H1 (cell line): ENCODE data around the gene CHTF18. TPM values are rescaled to one million over a fixed set of nuclear protein-coding genes. Genes with fewer than 3 reads are reported as not detected.
"Not testable (repeated sequence)": the region's sequence is repeated elsewhere in the genome, so short reads cannot be mapped to it uniquely, and the experiment has no call there.

Experiments used
- CTCF ChIA-PET: fragments of 300-600 bp; sonication (Branson Sonifier 250); formaldehyde crosslinking; loops from one replicate; lab custom pipeline; 2021; ENCODE audit not compliant: partially characterized antibody; lab: Charles Lee
- POLR2A ChIA-PET: fragments of 300-600 bp; sonication (Branson Sonifier 250); formaldehyde crosslinking; loops from one replicate; lab custom pipeline; 2021; ENCODE audit warnings: inconsistent platforms; ENCODE audit not compliant: partially characterized antibody; lab: Charles Lee
- DNase-seq, 2 experiments: peaks; one replicate each; pipeline versions ENCODE4 v3.0.0 to v3.0.0-alpha.2; 2010 to 2022; ENCODE audit warnings: low spot score in 2 of 2, low read depth in 1 of 2, mixed read lengths in 1 of 2
- FAIRE-seq: peaks from 2 replicates; lab custom pipeline; 2011; peaks lifted over from hg19 to GRCh38; lab: Jason Lieb, UNC
- H2AFZ ChIP-seq: 2 replicates; pipeline ENCODE4 v1.8.1; 2012; ENCODE audit warnings: low read length, inconsistent platforms
- H2AK5ac ChIP-seq: 2 replicates; pipeline ENCODE4 v1.6.1; 2013; ENCODE audit warnings: low read depth, low read length
- H2BK120ac ChIP-seq: replicated peaks from 2 replicates; pipeline ENCODE3; 2013; ENCODE audit warnings: low read depth, low read length, inconsistent platforms
- H2BK12ac ChIP-seq: 2 replicates; pipeline ENCODE4 v1.6.1; 2013; ENCODE audit warnings: low read depth, low read length
- H2BK15ac ChIP-seq: 2 replicates; pipeline ENCODE4 v1.6.1; 2013; ENCODE audit warnings: low read length
- H2BK20ac ChIP-seq: 2 replicates; pipeline ENCODE4 v1.6.1; 2013; ENCODE audit warnings: low read length
- H2BK5ac ChIP-seq: 2 replicates; pipeline ENCODE4 v1.6.1; 2013; ENCODE audit warnings: low read depth, low read length
- H3K14ac ChIP-seq: 2 replicates; pipeline ENCODE4 v1.6.1; 2013; ENCODE audit warnings: inconsistent platforms; ENCODE audit not compliant: insufficient read length
- H3K18ac ChIP-seq: 2 replicates; pipeline ENCODE4 v1.6.1; 2013; ENCODE audit warnings: low read length; ENCODE audit errors: extremely low read depth
- H3K23ac ChIP-seq: 2 replicates; pipeline ENCODE4 v1.6.1; 2013; ENCODE audit warnings: inconsistent platforms; ENCODE audit not compliant: insufficient read length
- H3K23me2 ChIP-seq: 2 replicates; pipeline ENCODE4 v1.6.1; 2013; ENCODE audit warnings: low read depth, low read length
- H3K27ac ChIP-seq: 2 replicates; pipeline ENCODE4 v1.6.1; 2011; ENCODE audit warnings: low read depth, low read length, inconsistent platforms
- H3K27me3 ChIP-seq, 4 experiments: replicated peaks in 1 of 4; 1 replicate in 1 of 4; 2 replicates in 3 of 4; pipeline versions ENCODE4 v1.6.1 to v1.8.1; 2011 to 2013; ENCODE audit warnings: low read length in 3 of 4, mild to moderate bottlenecking in 3 of 4, inconsistent platforms in 2 of 4, mixed read lengths in 2 of 4, moderate library complexity in 1 of 4; ENCODE audit not compliant: control insufficient read depth in 3 of 4, insufficient read depth in 3 of 4; ENCODE audit errors: extremely low read depth in 1 of 4
- H3K36me3 ChIP-seq, 4 experiments: 2 replicates each; pipeline versions ENCODE4 v1.6.1 to v1.8.1; 2011 to 2013; ENCODE audit warnings: mild to moderate bottlenecking in 4 of 4, low read length in 3 of 4, moderate library complexity in 2 of 4, control low read depth in 1 of 4, inconsistent platforms in 1 of 4; ENCODE audit not compliant: insufficient read depth in 4 of 4, control insufficient read depth in 2 of 4
- H3K4ac ChIP-seq: replicated peaks from 2 replicates; pipeline ENCODE3; 2013; ENCODE audit warnings: low read length, low read depth, mixed read lengths, inconsistent platforms; ENCODE audit not compliant: insufficient read length
- H3K4me1 ChIP-seq, 4 experiments: replicated peaks in 1 of 4; 1 replicate in 1 of 4; 2 replicates in 3 of 4; pipeline versions ENCODE4 v1.6.1 to v1.8.1; 2011 to 2013; ENCODE audit warnings: low read length in 3 of 4, inconsistent platforms in 2 of 4, mixed read lengths in 1 of 4; ENCODE audit not compliant: insufficient read depth in 4 of 4, control insufficient read depth in 3 of 4
- H3K4me2 ChIP-seq, 2 experiments: 2 replicates each; pipeline versions ENCODE4 v1.6.1 to v1.8.1; 2011 to 2013; ENCODE audit warnings: low read depth in 2 of 2, low read length in 2 of 2, control low read depth in 1 of 2, inconsistent platforms in 1 of 2, mild to moderate bottlenecking in 1 of 2; ENCODE audit not compliant: insufficient read depth in 1 of 2
- H3K4me3 ChIP-seq, 4 experiments: fragments of 200-600, 300-600 bp in 1 of 4; sonication (generic), shearing (Covaris generic), sonication (Bioruptor Twin) in 1 of 4; 2 replicates each; pipeline versions ENCODE4 v1.5.1 to v1.8.1; 2011 to 2016; ENCODE audit warnings: low read length in 4 of 4, low read depth in 3 of 4, control low read depth in 2 of 4, inconsistent platforms in 2 of 4, mild to moderate bottlenecking in 2 of 4, mixed read lengths in 1 of 4, moderate library complexity in 1 of 4; ENCODE audit not compliant: insufficient read depth in 2 of 4; ENCODE audit errors: extremely low read depth in 1 of 4
- H3K56ac ChIP-seq: replicated peaks from 2 replicates; pipeline ENCODE3; 2013; ENCODE audit warnings: low read depth, mild to moderate bottlenecking, mixed read lengths, low read length, inconsistent platforms; ENCODE audit not compliant: insufficient read length
- H3K79me1 ChIP-seq: 2 replicates; pipeline ENCODE4 v1.6.1; 2013; ENCODE audit warnings: low read depth, low read length, control low read depth
- H3K79me2 ChIP-seq, 2 experiments: 2 replicates each; pipeline versions ENCODE4 v1.6.1 to v1.8.1; 2012 to 2013; ENCODE audit warnings: low read length in 2 of 2, mild to moderate bottlenecking in 2 of 2, inconsistent platforms in 1 of 2; ENCODE audit not compliant: insufficient read depth in 2 of 2, control insufficient read depth in 1 of 2
- H3K9ac ChIP-seq, 4 experiments: replicated peaks in 1 of 4; 1 replicate in 1 of 4; 2 replicates in 3 of 4; pipeline versions ENCODE4 v1.6.1 to v1.8.1; 2011 to 2013; ENCODE audit warnings: low read depth in 3 of 4, low read length in 3 of 4, control low read depth in 2 of 4, mild to moderate bottlenecking in 2 of 4, moderate library complexity in 2 of 4, inconsistent platforms in 1 of 4; ENCODE audit errors: extremely low read depth in 1 of 4
- H3K9me3 ChIP-seq, 2 experiments: 2 replicates each; pipeline versions ENCODE4 v1.6.1 to v1.8.1; 2012 to 2013; ENCODE audit warnings: mild to moderate bottlenecking in 2 of 2, moderate library complexity in 2 of 2, control low read depth in 1 of 2, inconsistent platforms in 1 of 2, low read depth in 1 of 2, low read length in 1 of 2, mixed read lengths in 1 of 2; ENCODE audit not compliant: insufficient read depth in 2 of 2
- H4K20me1 ChIP-seq, 2 experiments: replicated peaks in 1 of 2; 2 replicates each; pipeline versions ENCODE3 to v1.8.1; 2011 to 2013; ENCODE audit warnings: inconsistent platforms in 2 of 2, low read length in 2 of 2, mild to moderate bottlenecking in 1 of 2; ENCODE audit not compliant: insufficient read depth in 2 of 2, control insufficient read depth in 1 of 2
- H4K5ac ChIP-seq: 2 replicates; pipeline ENCODE4 v1.6.1; 2013; ENCODE audit warnings: low read length, low read depth, mixed read lengths, inconsistent platforms; ENCODE audit not compliant: insufficient read length
- H4K8ac ChIP-seq: 2 replicates; pipeline ENCODE4 v1.8.0; 2013; ENCODE audit warnings: mild to moderate bottlenecking, moderate library complexity, low read length, inconsistent platforms; ENCODE audit not compliant: insufficient read depth; ENCODE audit errors: extremely low read depth
- H4K91ac ChIP-seq: replicated peaks from 2 replicates; pipeline ENCODE3; 2013; ENCODE audit warnings: low read length, mixed read lengths, inconsistent platforms; ENCODE audit not compliant: insufficient read length
- WGBS, 2 experiments: shearing (Covaris generic) in 1 of 2; methylation state at CpG; one replicate each; pipeline versions ENCODE4 v1.1.6 to v1.1.7; 2013 to 2015; ENCODE audit warnings: low lambda C conversion rate in 2 of 2, mixed read lengths in 2 of 2, inconsistent platforms in 1 of 2, low coverage in 1 of 2, missing lambda C conversion rate in 1 of 2; ENCODE audit not compliant: insufficient replicate concordance in 2 of 2, insufficient coverage in 1 of 2, insufficient read length in 1 of 2; ENCODE audit errors: extremely low coverage in 1 of 2, missing lambda C conversion rate in 1 of 2; 5-methylcytosine and 5-hydroxymethylcytosine counted together
- polyA plus RNA-seq, 7 experiments: library from polyadenylated mRNA; depleted of rRNA in 3 of 7; stranded (reverse) in 5 of 7; unstranded in 2 of 7; fragments of >200 nt in 5 of 7; fragments of 200-250 nt in 2 of 7; gene quantifications; 1 replicate in 5 of 7; 2 replicates in 1 of 7; 4 replicates in 1 of 7; pipeline versions ENCODE4 v1.2.1 to v1.2.3, GENCODE V29; 2011 to 2013; ENCODE audit warnings: missing spikeins in 2 of 7, mixed read lengths in 2 of 7
- total RNA-seq: library from RNA; stranded (reverse); fragmentation: NEBNext Ultra II Directional; extraction: Animal tissue kit (Norgen Biotek cat#: 25700); gene quantifications from 2 replicates; pipeline ENCODE4 v1.2.1, GENCODE V29; 2021

Gene CHTF18
- total and polyA plus RNA-seq, 2 of the 8 experiments (the other 6 are each of a cell fraction or from before 2014, with no cell fraction given): 75.3 to 104 TPM

GRCh38 chr16:836822-837221, 48.4 kb downstream of the CHTF18 start:
- H2BK12ac ChIP-seq, H3K56ac ChIP-seq, H3K23ac ChIP-seq, H4K20me1 ChIP-seq, H3K4me2 ChIP-seq, H3K27ac ChIP-seq, H2BK15ac ChIP-seq, POLR2A ChIA-PET, H2BK120ac ChIP-seq, H3K18ac ChIP-seq, CTCF ChIA-PET, H2BK20ac ChIP-seq, H3K27me3 ChIP-seq, H4K8ac ChIP-seq, DNase-seq, H4K91ac ChIP-seq, H3K36me3 ChIP-seq, H2BK5ac ChIP-seq, H3K4me1 ChIP-seq, H3K14ac ChIP-seq, H3K9ac ChIP-seq, H3K79me1 ChIP-seq, H3K79me2 ChIP-seq, H3K23me2 ChIP-seq, H2AK5ac ChIP-seq, H3K4me3 ChIP-seq, H3K4ac ChIP-seq, H2AFZ ChIP-seq, H4K5ac ChIP-seq, FAIRE-seq: not testable (repeated sequence)
- 89% methylated on average over 3 of the region's 3 CpGs; no CpG with 5 or more reads in 1 of the 2 experiments for WGBS, 2 experiments
- H3K9me3 ChIP-seq: peaks cover 15 to 54% of the 10 kb centered on the region in 2 experiments; a peak in 3 of 4 replicates
